GM19239 (cell line): ENCODE measurements around the gene PRR14.
A peak's percentile ranks its signal among the peaks of the same experiment; 100 is the strongest.

Experiments
- DNase-seq: peaks from one replicate; pipeline ENCODE4 v3.0.0; 2011; ENCODE audit warnings: low spot score; ENCODE audit not compliant: insufficient read length
- FAIRE-seq: peaks from 2 replicates; lab custom pipeline; 2011; peaks lifted over from hg19 to GRCh38; lab: Jason Lieb, UNC

Gene PRR14

DNA sequence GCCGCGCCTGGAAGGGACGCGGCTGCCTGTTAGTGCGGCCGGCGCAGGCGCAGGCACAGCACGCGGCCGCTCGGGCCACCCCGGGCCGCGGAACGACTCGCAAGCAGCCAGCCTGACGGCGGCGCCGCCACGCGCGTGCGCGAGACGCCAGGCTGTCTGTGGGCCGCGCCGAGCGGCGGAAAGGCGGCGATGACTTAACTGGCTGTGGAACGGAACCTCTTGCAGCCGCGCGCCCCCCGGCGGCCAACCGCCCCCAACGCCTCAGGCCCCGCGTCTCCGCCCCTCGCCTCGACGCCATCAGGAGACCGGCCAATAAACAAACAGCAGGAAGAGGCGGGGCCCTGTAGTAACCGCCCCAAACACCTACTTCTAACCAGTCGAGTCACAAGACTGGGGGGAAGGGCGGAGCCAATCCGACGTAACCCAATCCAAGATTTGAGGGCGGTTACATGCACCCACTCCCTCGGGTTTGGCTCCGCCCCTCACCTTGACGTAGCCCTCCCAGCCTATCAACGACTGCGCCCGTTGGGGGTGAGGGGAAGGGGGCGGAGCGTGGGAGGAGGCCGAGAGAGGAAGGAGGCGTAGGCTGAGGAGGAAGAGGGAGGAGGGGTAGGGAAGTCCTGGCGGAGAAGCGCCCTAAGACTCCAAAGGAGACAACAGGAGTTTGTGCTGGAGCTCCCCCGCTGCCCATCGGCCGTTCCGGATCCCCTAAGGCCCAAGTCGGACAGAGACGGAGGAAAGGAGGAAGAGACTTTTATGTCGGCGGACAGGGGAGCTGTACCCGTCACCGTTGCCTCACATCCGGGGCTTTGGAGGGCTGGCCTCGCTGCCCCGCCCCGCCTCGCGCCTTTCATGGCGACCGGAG, 7.3 kb downstream of the PRR14 start, which contains the start of gene FBRS:
TSS of gene FBRS (plus strand) at position 566 of the 865 bp plus-strand sequence. CDS start 1,088 bp downstream, outside the sequence.
- DNase-seq: peak; percentile 89
- FAIRE-seq: peak; percentile 97

DNA sequence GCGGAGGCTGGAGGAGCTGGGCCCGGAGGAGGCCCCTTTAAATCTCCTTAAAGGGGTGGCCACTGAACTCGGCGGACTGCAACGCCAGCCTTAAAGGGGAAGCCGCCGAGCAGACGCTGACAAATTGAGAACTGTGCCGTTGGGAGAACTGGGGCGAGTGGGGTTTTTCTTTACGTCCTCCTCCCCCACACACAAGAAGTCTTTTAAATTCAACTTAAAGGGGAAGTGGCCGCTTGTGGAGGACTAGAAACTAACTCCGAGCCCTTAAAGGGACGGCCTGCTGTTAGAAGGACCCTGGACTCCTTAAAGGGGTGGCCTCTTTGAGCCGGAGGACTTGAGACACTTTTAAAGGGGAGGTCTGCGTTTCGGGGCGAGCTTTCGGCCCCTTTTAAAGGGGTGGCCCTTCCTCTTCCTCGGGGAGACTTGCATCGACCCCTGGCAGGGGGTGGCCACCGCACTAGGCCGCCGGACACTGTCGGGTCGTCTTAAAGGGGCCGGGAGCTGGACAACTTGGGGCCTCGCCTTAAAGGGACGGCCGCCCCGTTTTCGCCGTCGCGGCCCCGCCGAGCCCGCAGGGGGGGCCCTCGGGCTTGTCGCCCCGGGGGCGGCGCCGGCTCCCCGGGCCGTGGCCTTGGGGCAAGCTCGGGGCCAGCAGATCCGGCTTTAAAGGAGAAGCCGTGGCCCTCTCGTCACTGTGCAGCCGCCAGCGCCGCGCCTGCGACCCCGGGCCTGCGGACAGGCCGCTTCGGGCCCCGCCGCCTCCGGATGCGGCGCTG, 8.2 kb downstream of the PRR14 start:
- DNase-seq: peak; percentile 79
- FAIRE-seq: no peak

DNA sequence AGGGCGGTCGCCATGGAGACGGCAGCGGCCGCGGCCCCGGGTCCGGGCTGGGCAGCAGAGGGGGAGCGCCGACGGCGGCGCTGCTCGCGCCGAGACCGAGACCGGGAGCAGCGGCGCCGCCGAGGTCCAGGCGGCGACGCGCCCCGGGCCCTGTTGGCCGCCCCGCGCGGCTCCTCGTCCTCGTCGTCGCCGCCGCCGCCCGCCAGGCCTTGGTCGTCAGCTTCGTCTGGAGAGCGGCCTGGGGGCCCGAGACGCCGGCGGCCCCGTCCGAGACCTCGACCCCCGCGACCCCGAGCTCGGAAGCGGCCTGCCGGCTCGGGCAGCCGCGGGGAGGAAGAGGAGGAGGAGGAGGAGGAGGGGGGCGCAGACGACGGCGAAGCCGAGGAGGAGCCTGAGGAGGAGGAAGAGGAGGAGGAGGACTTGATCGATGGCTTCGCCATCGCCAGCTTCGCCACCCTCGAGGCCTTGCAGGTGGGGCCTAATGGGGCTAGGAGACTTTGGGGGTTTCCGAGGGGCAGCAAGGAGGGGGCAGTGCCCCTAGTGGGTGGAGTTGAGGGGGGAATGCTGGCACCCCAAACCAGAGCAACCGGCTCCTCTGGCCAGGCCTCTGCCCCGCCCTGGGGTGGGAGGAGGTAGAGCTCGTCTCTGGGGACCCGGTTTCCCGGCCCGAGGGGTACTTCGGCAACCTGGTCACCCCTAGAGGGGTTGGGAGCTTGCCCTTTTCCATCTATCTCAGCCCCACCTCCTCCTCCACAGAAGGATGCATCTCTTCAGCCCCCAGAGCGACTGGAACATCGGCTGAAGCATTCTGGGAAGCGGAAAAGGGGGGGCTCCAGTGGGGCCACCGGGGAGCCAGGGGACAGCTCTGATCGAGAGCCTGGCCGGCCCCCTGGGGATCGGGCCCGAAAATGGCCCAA, 9.0 kb downstream of the PRR14 start:
- FAIRE-seq (peak; percentile 57), DNase-seq (no peak)

DNA sequence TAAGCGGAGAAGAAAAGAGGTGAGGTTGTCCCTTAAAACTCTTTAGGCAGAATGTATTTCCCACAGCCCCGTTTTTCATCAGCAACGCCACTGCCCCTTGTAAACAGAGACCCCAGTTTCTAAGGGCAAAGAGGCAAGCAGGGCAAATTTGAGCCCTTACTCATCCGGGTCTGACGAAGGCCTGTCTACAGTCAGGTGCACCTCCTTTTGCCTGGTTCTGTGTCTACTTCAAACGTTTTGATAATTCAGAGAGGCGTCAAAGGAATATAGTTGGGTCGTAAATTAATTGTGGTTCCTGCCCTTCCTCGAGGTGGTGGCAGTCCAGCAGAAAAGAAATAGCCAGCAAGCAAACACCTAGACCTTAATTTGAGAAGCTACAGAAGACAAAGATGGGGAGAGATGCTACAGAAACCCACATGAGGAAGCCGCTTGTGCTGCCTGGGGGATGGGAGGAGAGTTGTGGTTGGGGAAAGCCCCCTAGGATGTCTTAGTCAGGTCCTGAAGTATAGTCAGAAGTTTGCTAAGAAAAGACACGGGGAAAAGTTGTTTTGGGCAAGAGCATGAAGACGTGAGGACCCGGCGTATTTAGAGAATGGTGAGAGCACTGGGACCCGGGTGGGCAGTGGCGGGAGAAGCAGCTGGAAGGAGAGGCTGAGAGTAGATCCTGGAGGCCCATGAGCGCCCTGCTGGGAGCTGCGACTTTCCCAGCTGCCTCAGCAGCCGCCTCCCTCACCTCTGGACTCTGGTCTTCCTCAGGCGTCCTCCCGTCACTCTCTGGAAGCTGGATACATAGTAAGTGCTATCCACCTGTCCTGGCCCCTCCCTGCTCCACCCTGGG, 9.9 kb downstream of the PRR14 start:
- FAIRE-seq (peak; percentile 87), DNase-seq (peak; percentile 67)

DNA sequence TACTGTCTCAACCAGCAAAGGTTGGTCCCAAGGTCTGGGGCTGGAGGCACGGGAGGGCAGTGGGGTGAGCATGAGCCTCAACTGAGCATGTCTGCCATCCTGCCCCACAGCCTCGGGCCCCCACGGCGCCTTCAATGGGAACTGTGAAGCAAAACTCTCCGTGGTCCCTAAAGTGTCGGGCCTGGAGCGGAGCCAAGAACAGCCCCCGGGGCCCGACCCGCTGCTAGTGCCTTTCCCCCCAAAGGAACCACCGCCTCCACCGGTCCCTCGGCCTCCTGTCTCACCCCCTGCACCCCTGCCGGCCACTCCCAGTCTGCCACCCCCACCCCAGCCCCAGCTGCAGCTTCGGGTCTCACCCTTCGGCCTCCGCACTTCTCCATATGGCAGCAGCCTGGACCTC, 11.7 kb downstream of the PRR14 start:
- no peak for DNase-seq
- no peak for FAIRE-seq

DNA sequence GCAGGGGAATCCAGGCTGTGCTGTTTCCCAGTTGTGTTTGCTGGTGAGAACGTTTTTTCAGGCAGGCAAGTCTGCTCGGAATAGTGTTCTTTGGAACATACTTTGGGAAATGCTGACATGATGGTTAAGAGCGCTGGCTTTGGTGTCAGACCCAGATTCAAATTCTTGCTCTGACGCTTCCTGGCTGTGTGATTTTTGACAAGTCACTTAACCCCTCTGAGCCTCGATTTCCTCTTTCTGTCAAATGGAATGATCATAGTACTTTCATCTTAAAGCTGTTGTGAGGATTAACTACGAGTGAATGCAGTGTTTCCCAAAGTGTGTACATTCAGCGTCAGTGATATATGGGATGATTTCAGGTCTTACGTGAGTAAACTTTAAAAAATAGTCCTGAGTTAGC, 12.3 kb downstream of the PRR14 start:
- DNase-seq: no peak
- FAIRE-seq: no peak

DNA sequence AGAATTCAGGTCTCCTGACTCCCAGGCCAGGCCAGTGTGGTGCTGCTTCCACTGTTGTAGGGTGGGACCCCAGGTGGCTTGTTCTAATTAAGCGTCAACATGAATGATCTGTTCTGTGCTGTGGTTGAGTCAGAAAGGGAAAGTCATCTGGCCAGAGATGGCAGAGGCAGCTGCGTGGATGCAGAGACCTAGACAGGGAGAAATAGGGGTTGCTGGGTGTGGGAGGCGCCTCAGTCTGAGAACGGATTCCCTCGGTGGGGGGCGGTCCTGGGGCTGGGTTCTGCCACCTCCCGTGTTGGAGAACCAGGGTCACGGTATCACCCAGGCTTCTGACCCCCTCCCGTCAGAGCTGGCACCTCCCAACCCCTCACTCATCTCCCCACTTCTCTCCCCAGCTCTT, 13.1 kb downstream of the PRR14 start:
- FAIRE-seq: no peak
- DNase-seq: no peak

DNA sequence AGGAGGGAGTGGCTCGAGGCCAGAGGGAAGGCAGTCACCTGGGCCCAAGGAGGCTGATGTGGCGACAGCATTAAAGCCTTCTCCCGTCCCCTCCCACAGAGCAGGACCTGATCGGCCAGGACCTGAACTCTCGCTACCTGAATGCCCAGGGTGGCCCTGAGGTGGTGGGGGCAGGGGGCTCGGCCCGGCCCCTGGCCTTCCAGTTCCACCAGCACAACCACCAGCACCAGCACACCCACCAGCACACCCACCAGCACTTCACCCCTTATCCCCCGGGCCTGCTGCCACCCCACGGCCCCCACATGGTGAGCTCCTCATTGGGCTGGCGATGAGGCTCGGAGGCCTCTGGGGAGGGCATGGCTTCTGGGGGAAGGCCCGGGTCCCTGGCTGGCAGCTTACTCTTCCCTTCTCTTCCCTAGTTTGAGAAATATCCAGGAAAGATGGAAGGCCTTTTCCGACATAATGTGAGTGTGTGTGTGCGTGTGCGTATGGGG, 13.9 kb downstream of the PRR14 start:
- FAIRE-seq: no peak
- no peak for DNase-seq

DNA sequence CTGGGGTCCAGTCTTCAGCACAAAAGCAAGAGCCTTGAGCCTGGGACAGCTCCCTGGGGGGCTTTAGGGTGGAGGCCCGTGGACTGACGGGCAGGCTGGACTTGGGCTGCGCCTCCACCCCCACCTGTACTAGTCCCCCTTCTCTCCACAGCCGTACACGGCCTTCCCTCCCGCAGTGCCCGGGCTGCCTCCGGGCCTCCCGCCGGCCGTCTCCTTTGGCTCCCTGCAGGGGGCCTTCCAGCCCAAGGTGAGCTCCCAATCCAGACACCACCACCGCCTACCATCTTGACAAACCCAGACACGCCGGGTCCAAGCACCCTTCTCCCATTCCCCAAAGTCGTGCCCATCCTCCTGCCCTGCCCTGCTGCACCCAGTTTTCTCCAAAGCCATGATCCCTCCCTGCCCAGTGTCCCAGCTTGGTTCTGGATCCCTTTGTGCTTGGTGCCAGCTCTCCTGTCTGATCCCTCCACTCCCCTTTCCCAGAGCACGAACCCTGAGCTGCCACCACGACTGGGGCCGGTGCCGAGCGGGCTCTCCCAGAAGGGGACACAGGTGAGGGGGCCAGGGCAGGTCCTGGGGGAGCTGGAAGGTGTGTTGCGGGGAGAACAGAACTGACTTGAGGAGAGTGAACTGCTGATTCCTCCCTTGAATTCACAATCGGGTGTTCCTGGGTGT, 14.5 kb downstream of the PRR14 start:
- FAIRE-seq (no peak), DNase-seq (no peak)

DNA sequence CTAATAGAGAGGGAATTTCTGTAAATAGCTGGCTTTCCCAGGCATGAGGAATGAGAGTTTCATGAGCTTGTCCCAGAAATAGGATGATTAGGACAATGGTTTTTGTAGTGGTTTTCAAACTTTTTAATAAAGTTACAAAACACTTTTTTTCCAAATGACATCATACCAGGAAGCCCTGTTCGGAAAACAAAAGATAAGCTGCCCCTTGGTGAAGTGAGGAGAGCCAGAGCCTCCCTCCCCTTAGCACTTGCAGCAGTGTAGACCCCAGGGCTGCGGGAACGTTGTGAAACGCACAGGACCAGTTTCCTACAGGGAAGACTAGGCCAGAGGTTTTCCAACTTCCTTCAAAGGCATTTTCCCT, 15.1 kb downstream of the PRR14 start:
- no peak for FAIRE-seq
- no peak for DNase-seq

DNA sequence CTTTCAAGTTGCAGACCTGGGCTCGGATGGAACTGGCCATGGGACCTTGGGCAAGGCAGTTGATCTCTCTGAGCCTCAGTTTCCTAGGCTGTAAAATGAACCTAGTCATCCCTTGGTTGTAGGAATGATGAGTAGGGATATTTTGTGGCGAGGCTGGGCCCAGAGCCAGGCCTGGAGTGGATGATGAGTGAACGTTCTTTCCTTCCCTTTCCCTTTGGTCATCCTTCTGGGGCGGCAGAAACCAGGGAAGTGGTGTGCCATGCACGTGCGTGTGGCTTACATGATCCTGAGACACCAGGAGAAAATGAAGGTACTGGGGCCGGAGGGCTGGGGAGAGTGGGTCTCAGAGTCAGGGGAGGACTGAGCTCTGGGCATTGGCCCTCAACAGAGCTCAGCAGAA, 15.9 kb downstream of the PRR14 start:
- no peak for FAIRE-seq

DNA sequence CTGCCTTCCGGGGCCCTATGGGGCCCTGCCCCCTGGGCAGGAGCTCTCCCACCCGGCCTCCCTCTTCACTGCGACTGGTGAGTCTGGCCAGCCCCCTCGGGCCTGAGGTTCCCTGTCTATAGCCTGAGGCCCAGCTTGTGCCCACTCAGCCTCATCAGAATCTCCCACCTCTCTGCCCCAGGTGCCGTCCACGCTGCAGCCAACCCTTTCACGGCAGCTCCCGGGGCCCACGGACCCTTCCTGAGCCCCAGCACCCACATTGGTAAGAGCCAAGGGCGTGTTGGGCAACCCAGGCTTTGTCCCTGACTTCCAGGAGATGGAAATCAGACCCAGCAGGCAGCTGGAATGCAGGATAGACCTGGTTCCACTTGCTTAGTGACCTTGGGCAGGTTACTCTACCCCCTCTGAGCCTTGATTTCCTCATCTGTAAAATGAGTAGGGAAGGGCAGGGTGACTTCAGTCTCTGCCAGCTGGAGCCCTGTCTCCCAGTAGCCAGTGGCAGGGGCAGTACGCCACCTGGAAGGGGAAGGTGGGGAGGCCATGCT, 16.7 kb downstream of the PRR14 start:
- no peak for DNase-seq
- FAIRE-seq: no peak

More for the DNA sequence above, 15.9 kb downstream of the PRR14 start:
- DNase-seq: no peak

DNA sequence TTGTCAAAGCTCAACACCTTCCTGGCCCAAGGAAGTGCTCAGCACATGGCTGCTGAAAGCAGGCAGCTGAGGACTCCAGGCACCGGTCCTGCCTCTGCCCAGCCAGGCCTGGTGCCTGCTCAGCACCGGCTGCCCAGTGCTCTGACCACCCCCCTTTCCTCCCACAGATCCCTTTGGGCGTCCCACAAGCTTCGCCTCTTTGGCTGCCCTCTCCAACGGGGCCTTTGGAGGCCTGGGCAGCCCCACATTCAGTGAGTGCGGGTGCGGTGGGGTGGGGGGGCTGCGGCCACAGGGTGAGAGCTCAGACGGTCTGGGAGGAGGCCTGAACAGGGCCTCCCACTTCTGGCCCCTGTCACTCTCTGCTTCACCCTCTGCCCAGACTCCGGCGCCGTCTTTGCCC, 17.6 kb downstream of the PRR14 start:
- no peak for FAIRE-seq
- DNase-seq: no peak

DNA sequence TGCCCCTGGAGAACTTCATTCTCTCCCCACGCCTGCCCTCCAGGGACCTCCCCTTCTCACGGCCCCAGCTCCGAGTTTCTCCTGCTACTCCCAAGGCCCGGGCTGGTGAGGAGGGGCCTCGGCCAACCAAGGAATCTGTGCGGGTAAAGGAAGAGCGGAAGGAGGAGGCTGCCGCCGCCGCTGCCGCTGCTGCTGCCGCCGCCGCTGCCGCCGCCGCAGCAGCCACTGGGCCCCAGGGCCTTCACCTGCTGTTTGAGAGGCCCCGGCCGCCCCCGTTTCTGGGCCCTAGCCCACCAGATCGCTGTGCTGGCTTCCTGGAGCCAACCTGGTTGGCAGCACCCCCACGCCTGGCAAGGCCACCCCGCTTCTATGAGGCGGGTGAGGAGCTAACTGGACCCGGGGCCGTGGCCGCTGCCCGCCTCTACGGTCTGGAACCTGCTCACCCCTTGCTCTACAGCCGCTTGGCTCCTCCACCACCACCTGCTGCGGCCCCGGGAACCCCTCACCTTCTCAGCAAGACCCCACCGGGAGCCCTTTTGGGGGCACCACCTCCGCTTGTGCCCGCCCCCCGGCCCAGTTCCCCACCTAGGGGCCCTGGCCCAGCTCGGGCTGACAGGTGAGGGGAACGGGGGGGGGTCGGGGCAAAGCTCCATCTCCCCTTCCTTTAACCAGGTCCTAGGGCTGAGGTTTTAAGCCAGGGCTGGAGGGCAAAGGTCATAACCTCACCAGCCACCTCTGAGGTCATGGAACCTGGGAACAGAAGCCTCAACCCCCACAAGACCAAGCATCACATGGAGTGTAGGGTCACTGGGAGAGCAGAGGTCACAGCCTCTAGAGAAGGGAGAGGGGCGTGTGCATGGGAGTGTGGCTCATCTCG, 18.5 kb downstream of the PRR14 start:
- FAIRE-seq (no peak), DNase-seq (no peak)

DNA sequence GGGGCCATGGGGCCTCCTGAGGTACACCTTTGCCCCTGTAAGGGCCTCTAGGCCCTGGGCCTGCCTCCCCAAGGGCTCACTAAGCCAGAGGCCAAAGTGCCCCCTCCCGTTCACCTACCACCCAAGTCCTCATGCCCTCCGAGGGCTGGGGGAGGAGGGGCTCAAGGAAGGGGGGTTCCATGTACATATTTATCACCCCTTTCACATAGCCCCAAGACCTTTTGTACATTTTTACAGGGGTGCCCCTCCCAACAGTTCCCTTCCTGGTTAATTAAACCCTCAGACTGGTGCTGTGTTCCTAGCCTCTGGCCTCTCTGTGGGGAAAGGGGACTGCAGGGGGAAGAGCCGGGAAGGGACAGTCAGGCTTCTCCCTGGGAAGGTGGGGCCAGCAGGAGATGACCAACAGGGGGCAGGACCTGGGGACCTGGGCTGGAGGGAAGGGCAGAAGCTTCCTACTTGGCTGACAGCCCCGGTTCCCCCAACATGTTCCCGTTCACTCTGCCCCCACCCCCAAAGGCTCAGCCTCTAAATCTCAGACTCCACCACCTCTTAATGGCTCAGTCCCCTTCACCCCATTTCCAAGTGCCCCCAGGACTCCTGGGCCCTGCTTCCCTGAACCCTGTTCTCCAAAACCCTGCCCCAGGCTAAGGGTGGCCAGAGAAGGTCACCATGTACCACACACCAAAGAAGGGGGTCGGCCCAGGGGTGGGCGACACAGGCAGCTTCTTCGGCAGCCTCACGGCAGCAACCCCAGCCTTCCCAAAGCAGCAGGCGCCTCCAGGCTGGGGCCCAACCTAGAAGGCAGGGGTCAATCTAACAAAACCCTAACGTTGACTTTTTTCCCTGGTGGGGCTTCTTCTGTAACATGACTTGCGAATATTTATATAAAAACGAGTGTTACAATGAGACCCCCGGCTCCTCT, 19.4 kb downstream of the PRR14 start:
- FAIRE-seq (no peak), DNase-seq (no peak)

DNA sequence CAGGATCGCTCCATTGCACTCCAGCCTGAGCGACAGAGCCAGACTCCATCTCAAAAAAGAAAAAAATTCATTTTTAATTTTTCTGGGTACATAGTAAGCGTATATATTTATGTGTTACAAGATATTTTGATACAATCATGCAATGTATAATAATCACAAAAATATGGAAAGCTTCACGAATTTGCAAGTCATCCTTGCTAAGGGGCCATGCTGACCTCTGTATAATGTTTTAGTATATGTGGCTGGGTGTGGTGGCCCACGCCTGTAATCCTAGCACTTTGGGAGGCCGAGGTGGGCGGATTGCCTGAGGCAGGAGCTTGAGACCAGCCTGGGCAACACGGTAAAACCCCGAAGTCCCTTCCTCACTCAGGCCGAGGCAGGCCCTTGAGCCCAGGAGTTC, 24.4 kb downstream of the PRR14 start:
- FAIRE-seq: no peak
- no peak for DNase-seq
